Naive thymus-derived CD4-positive, alpha-beta T cell (primary cell): ENCODE data around the gene SPHKAP. TPM values are rescaled to one million over a fixed set of nuclear protein-coding genes. Genes with fewer than 3 reads are reported as not detected.
"Not testable (repeated sequence)": the region's sequence is repeated elsewhere in the genome, so short reads cannot be mapped to it uniquely, and the experiment has no call there.

Experiments used
- ATAC-seq: fragments of 150-1000 bp; cut with Tn5 transposase; 2 replicates; pipeline ENCODE4 v1.10.0; 2021; ENCODE audit warnings: mild to moderate bottlenecking, moderate library complexity
- CTCF ChIA-PET: fragments of 350-600 bp; sonication (Branson Sonifier 250); formaldehyde crosslinking; loops from one replicate; lab custom pipeline; 2021; ENCODE audit warnings: antibody characterized with exemption; lab: Charles Lee
- POLR2A ChIA-PET: fragments of 350-600 bp; sonication (Branson Sonifier 250); formaldehyde crosslinking; loops from one replicate; lab custom pipeline; 2021; ENCODE audit warnings: antibody characterized with exemption, inconsistent platforms; lab: Charles Lee
- DNase-seq, 9 donors: peaks; one replicate each; pipeline versions ENCODE4 v3.0.0 to v3.0.0-alpha.2; 2020 to 2022; ENCODE audit warnings: mixed read lengths in 1 of 9
- H3K27ac ChIP-seq: one replicate; pipeline ENCODE4 v1.7.0; 2013; ENCODE audit warnings: mild to moderate bottlenecking, low read depth, low read length, moderate library complexity
- H3K27me3 ChIP-seq, 2 donors: one replicate each; pipeline ENCODE4 v1.7.0; 2013; ENCODE audit warnings: low read length in 2 of 2, mild to moderate bottlenecking in 2 of 2, moderate library complexity in 2 of 2; ENCODE audit not compliant: control insufficient read depth in 2 of 2, insufficient read depth in 2 of 2
- H3K36me3 ChIP-seq, 3 experiments: 1 replicate in 2 of 3; 2 replicates in 1 of 3; pipeline ENCODE4 v1.7.0; 2013; ENCODE audit warnings: low read length in 3 of 3, mild to moderate bottlenecking in 3 of 3, moderate library complexity in 1 of 3; ENCODE audit not compliant: insufficient read depth in 3 of 3, control insufficient read depth in 2 of 3
- H3K4me1 ChIP-seq, 2 donors: one replicate each; pipeline ENCODE4 v1.7.0; 2013; ENCODE audit warnings: low read length in 2 of 2, mild to moderate bottlenecking in 2 of 2, moderate library complexity in 1 of 2; ENCODE audit not compliant: control insufficient read depth in 2 of 2, insufficient read depth in 2 of 2
- H3K4me3 ChIP-seq: 2 replicates; pipeline ENCODE4 v1.7.0; 2013; ENCODE audit warnings: mild to moderate bottlenecking, low read length
- H3K9me3 ChIP-seq, 3 experiments: 1 replicate in 2 of 3; 2 replicates in 1 of 3; pipeline ENCODE4 v1.7.0; 2013; ENCODE audit warnings: low read length in 3 of 3; ENCODE audit not compliant: control insufficient read depth in 2 of 3
- H3K27ac Mint-ChIP-seq, 9 donors: one replicate each; pipeline ENCODE4 v1.8.0; 2020 to 2022; ENCODE audit warnings: mixed read lengths in 9 of 9, mild to moderate bottlenecking in 8 of 9, moderate library complexity in 5 of 9, inconsistent platforms in 2 of 9
- H3K27me3 Mint-ChIP-seq, 5 donors: one replicate each; pipeline ENCODE4 v1.8.0; 2021 to 2022; ENCODE audit warnings: mixed read lengths in 5 of 5, mild to moderate bottlenecking in 1 of 5
- H3K36me3 Mint-ChIP-seq, 5 donors: one replicate each; pipeline ENCODE4 v1.8.0; 2020 to 2022; ENCODE audit warnings: mixed read lengths in 5 of 5, mild to moderate bottlenecking in 3 of 5, inconsistent platforms in 1 of 5
- H3K4me1 Mint-ChIP-seq, 7 donors: one replicate each; pipeline ENCODE4 v1.8.0; 2020 to 2022; ENCODE audit warnings: mixed read lengths in 7 of 7, mild to moderate bottlenecking in 3 of 7, inconsistent platforms in 1 of 7
- H3K4me3 Mint-ChIP-seq, 10 donors: one replicate each; pipeline ENCODE4 v1.8.0; 2020 to 2022; ENCODE audit warnings: mild to moderate bottlenecking in 10 of 10, mixed read lengths in 10 of 10, moderate library complexity in 6 of 10, inconsistent platforms in 2 of 10
- H3K9me3 Mint-ChIP-seq, 11 donors: one replicate each; pipeline ENCODE4 v1.8.0; 2020 to 2022; ENCODE audit warnings: mixed read lengths in 11 of 11, mild to moderate bottlenecking in 4 of 11, inconsistent platforms in 1 of 11, moderate library complexity in 1 of 11
- intact Hi-C, 2 donors: fragments of 100-400 bp; cut with micrococcal nuclease; formaldehyde crosslinking; loops; one replicate each; pipeline ENCODE4 v1.15.1; 2023
- polyA plus RNA-seq, 2 donors: library from polyadenylated mRNA; unstranded; fragments of 300-500 nt; fragmentation: Illumina TruSeq; gene quantifications; one replicate each; pipeline ENCODE4 v1.2.3, GENCODE V29; 2021
- total RNA-seq, 6 experiments: library from RNA in 5 of 6; stranded (reverse) in 5 of 6; gene quantifications; 1 replicate in 5 of 6; 2 replicates in 1 of 6; pipeline ENCODE4 v1.2.3 and lab custom pipeline; 2021 to 2026

Gene SPHKAP
- total and polyA plus RNA-seq, 7 experiments from 2014 or later: not detected

GRCh38 chr2:227971619-227972230 is 209.8 kb downstream of the SPHKAP start:
- Mint-ChIP-seq H3K4me1 (no peaks in the 10 kb centered on the region), H3K27me3 (peaks cover 0 to 16% (median 3%) of the 10 kb centered on the region in 5 donors), H3K9me3 (peaks cover 0 to 11% (median 4%) of the 10 kb centered on the region in 11 donors), H3K4me3 (no peak overlapping the region), H3K36me3 (no peaks in the 10 kb centered on the region), H3K27ac (no peak overlapping the region)
- no peaks in the 10 kb centered on the region for H3K27me3 ChIP-seq
- ATAC-seq (no peak), DNase-seq (no peak)
- intact Hi-C loops: no loop called here
- no peaks in the 10 kb centered on the region for H3K9me3 ChIP-seq
- ChIA-PET POLR2A (no interaction called here), CTCF (no interaction called here)
- H3K4me3 ChIP-seq: no peak overlapping the region
- H3K4me1 ChIP-seq: no peaks in the 10 kb centered on the region
- no peaks in the 10 kb centered on the region for H3K36me3 ChIP-seq
- no peak overlapping the region for H3K27ac ChIP-seq

- Mint-ChIP-seq H3K27ac (no peak overlapping the region), H3K36me3 (no peaks in the 10 kb centered on the region), H3K4me1 (no peaks in the 10 kb centered on the region), H3K27me3 (no peaks in the 10 kb centered on the region), H3K4me3 (no peak overlapping the region), H3K9me3 (peaks cover 0 to 14% (median 4%) of the 10 kb centered on the region in 11 donors)
- no peak for ATAC-seq
- no peaks in the 10 kb centered on the region for H3K27me3 ChIP-seq
- H3K4me1 ChIP-seq: no peaks in the 10 kb centered on the region
- no peaks in the 10 kb centered on the region for H3K9me3 ChIP-seq
- H3K27ac ChIP-seq: no peak overlapping the region
- no peaks in the 10 kb centered on the region for H3K36me3 ChIP-seq
- POLR2A ChIA-PET: no interaction called here
- no peak for DNase-seq
- CTCF ChIA-PET: no interaction called here
- intact Hi-C loops: no loop called here
- no peak overlapping the region for H3K4me3 ChIP-seq
Observed at GRCh38 chr2:227960317-227960716, 221.2 kb downstream of the SPHKAP start.

- H3K27ac ChIP-seq: no peak overlapping the region
- H3K9me3 ChIP-seq: no peaks in the 10 kb centered on the region
- Mint-ChIP-seq H3K4me1 (peaks cover 0 to 3% (median 0%) of the 10 kb centered on the region in 7 donors), H3K27ac (no peak overlapping the region), H3K4me3 (no peak overlapping the region), H3K9me3 (peaks cover 0 to 8% (median 2%) of the 10 kb centered on the region in 11 donors), H3K27me3 (peaks cover 0 to 10% (median 4%) of the 10 kb centered on the region in 5 donors), H3K36me3 (peaks cover 0 to 3% (median 0%) of the 10 kb centered on the region in 5 donors)
- no peaks in the 10 kb centered on the region for H3K4me1 ChIP-seq
- ATAC-seq (no peak), DNase-seq (no peak)
- intact Hi-C loops: no loop called here
- H3K27me3 ChIP-seq: no peaks in the 10 kb centered on the region
- ChIA-PET CTCF (no interaction called here), POLR2A (no interaction called here)
- no peaks in the 10 kb centered on the region for H3K36me3 ChIP-seq
- H3K4me3 ChIP-seq: no peak overlapping the region
Observed at GRCh38 chr2:227942965-227943364, 238.5 kb downstream of the SPHKAP start.

- H3K4me1 Mint-ChIP-seq: peaks cover 0 to 3% (median 0%) of the 10 kb centered on the region in 7 donors
- no peak overlapping the region for H3K4me3 ChIP-seq
- no peak overlapping the region for H3K27ac ChIP-seq
- peaks cover 0 to 3% (median 0%) of the 10 kb centered on the region in 5 donors for H3K36me3 Mint-ChIP-seq
- peaks cover 0 to 14% (median 10%) of the 10 kb centered on the region in 5 donors for H3K27me3 Mint-ChIP-seq
- no peaks in the 10 kb centered on the region for H3K27me3 ChIP-seq
- ATAC-seq (no peak), DNase-seq (no peak)
- intact Hi-C loops: no loop called here
- no peak overlapping the region for H3K27ac Mint-ChIP-seq
- H3K4me3 Mint-ChIP-seq: no peak overlapping the region
- ChIA-PET CTCF (no interaction called here), POLR2A (no interaction called here)
- H3K9me3 Mint-ChIP-seq: peaks cover 0 to 8% (median 3%) of the 10 kb centered on the region in 11 donors
- no peaks in the 10 kb centered on the region for H3K4me1 ChIP-seq
- no peaks in the 10 kb centered on the region for H3K36me3 ChIP-seq
- no peaks in the 10 kb centered on the region for H3K9me3 ChIP-seq
Observed at GRCh38 chr2:227942021-227942420, 239.5 kb downstream of the SPHKAP start.

- DNase-seq (no peak), ATAC-seq (no peak)
- ChIA-PET POLR2A (no interaction called here), CTCF (no interaction called here)
- Histone ChIP-seq H3K27ac (no peak overlapping the region), H3K9me3 (no peaks in the 10 kb centered on the region), H3K27me3 (no peaks in the 10 kb centered on the region), H3K36me3 (no peaks in the 10 kb centered on the region), H3K4me3 (no peak overlapping the region), H3K4me1 (no peaks in the 10 kb centered on the region)
- no peak overlapping the region for H3K27ac Mint-ChIP-seq
- intact Hi-C loops: no loop called here
- H3K4me1 Mint-ChIP-seq: peaks cover 0 to 3% (median 0%) of the 10 kb centered on the region in 7 donors
- H3K4me3 Mint-ChIP-seq: no peak overlapping the region
- H3K36me3 Mint-ChIP-seq: no peaks in the 10 kb centered on the region
- peaks cover 0 to 8% (median 5%) of the 10 kb centered on the region in 11 donors for H3K9me3 Mint-ChIP-seq
- H3K27me3 Mint-ChIP-seq: peaks cover 0 to 23% (median 10%) of the 10 kb centered on the region in 5 donors
Observed at GRCh38 chr2:227939271-227940027, 242.0 kb downstream of the SPHKAP start.

- peaks cover 0 to 18% (median 10%) of the 10 kb centered on the region in 5 donors for H3K27me3 Mint-ChIP-seq
- H3K4me3 ChIP-seq, H3K4me3 Mint-ChIP-seq, ATAC-seq, H3K36me3 ChIP-seq, H3K27ac Mint-ChIP-seq, H3K27ac ChIP-seq, H3K4me1 ChIP-seq, H3K9me3 ChIP-seq, H3K9me3 Mint-ChIP-seq, H3K36me3 Mint-ChIP-seq, H3K4me1 Mint-ChIP-seq, intact Hi-C loops, H3K27me3 ChIP-seq, CTCF ChIA-PET, POLR2A ChIA-PET, DNase-seq: not testable (repeated sequence)
Observed at GRCh38 chr2:227936249-227936648, 245.2 kb downstream of the SPHKAP start.
